Lower leg skin (tissue), 4 donors: ENCODE data around the gene NKIRAS1. TPM values are rescaled to one million over a fixed set of nuclear protein-coding genes. Genes with fewer than 3 reads are reported as not detected.
"Not testable (repeated sequence)": the region's sequence is repeated elsewhere in the genome, so short reads cannot be mapped to it uniquely, and the experiment has no call there.

Experiments used
- DNase-seq, 2 donors: peaks; one replicate each; pipeline ENCODE4 v3.0.0-alpha.2; 2019; ENCODE audit warnings: low spot score in 2 of 2
- H3K4me3 ChIP-seq: fragments of 200-600 bp; sonication (generic); 2 replicates; pipeline ENCODE4 v1.5.1; 2017; ENCODE audit warnings: mild to moderate bottlenecking, low read depth; ENCODE audit not compliant: poor library complexity, severe bottlenecking
- CTCF ChIP-seq, 3 donors: fragments of 450-650 bp; IDR thresholded peaks; one replicate each; pipeline ENCODE4 v1.5.1; 2016; ENCODE audit warnings: antibody characterized with exemption in 3 of 3, mild to moderate bottlenecking in 3 of 3, moderate library complexity in 2 of 3
- POLR2A ChIP-seq, 2 donors: fragments of 450-650 bp; IDR thresholded peaks; one replicate each; pipeline ENCODE4 v1.6.1; 2016 to 2017; ENCODE audit warnings: antibody characterized with exemption in 2 of 2, mild to moderate bottlenecking in 1 of 2, moderate library complexity in 1 of 2
- WGBS, 2 donors: methylation state at CpG; one replicate each; pipeline ENCODE4 v1.1.5; 2018; 5-methylcytosine and 5-hydroxymethylcytosine counted together
- intact Hi-C: fragments of 100-400 bp; cut with DNase I; formaldehyde crosslinking; loops from one replicate; pipeline ENCODE4 v1.15.0; 2023; ENCODE audit warnings: low total_unique reads
- total RNA-seq, 4 donors: library from RNA; depleted of rRNA; stranded (reverse); fragments of >200 nt; gene quantifications; one replicate each; pipeline ENCODE4 v1.1.0, GENCODE V29; 2016

The NKIRAS1 gene
- total RNA-seq, 4 donors from 2014 or later: 6.6 to 10.5 (median 9.0) TPM

GRCh38 chr3:23916152-23916885 is 471 bp downstream of the NKIRAS1 start:
- peak in 1 of 2 donors; percentile 37 for DNase-seq
- WGBS, 2 donors: 1 to 2% methylated on average over 28 to 47 of the region's 48 CpGs
- H3K4me3 ChIP-seq: peak overlapping the region; percentile 100
- intact Hi-C loops: no loop called here
- TF ChIP-seq CTCF (IDR thresholded peaks at IDR 0.05) (no peak), POLR2A (IDR thresholded peaks at IDR 0.05) (no peak)

GRCh38 chr3:23915537-23916108 is 1.2 kb downstream of the NKIRAS1 start:
- intact Hi-C loops: no loop called here
- 56 to 59% methylated on average over 7 of the region's 7 CpGs for WGBS, 2 donors
- TF ChIP-seq POLR2A (IDR thresholded peaks at IDR 0.05): no peak
- TF ChIP-seq CTCF (IDR thresholded peaks at IDR 0.05): no peak

GRCh38 chr3:23913873-23914743 is 2.7 kb downstream of the NKIRAS1 start:
- no peak for DNase-seq
- WGBS, 2 donors: 75 to 77% methylated on average over 3 of the region's 3 CpGs
- TF ChIP-seq POLR2A (IDR thresholded peaks at IDR 0.05) (no peak), CTCF (IDR thresholded peaks at IDR 0.05) (no peak)
- H3K4me3 ChIP-seq: no peak overlapping the region
- intact Hi-C loops: no loop called here

More at GRCh38 chr3:23915537-23916108, 1.2 kb downstream of the NKIRAS1 start:
- DNase-seq: no peak
- H3K4me3 ChIP-seq: peak overlapping the region; percentile 100

- WGBS, 2 donors: 62 to 69% methylated on average over 1 of the region's 1 CpG
- no peak for TF ChIP-seq POLR2A (IDR thresholded peaks at IDR 0.05)
- TF ChIP-seq CTCF (IDR thresholded peaks at IDR 0.05): no peak
- DNase-seq: no peak
- H3K4me3 ChIP-seq: no peak overlapping the region
- intact Hi-C loops: no loop called here
Measured at GRCh38 chr3:23913182-23913581, 3.6 kb downstream of the NKIRAS1 start.

GRCh38 chr3:23912335-23912734 is 4.5 kb downstream of the NKIRAS1 start:
- H3K4me3 ChIP-seq, intact Hi-C loops, DNase-seq: not testable (repeated sequence)
- 90 to 96% methylated on average over 3 of the region's 3 CpGs for WGBS, 2 donors

GRCh38 chr3:23911397-23911796 is 5.4 kb downstream of the NKIRAS1 start:
- no peak overlapping the region for H3K4me3 ChIP-seq
- TF ChIP-seq POLR2A (IDR thresholded peaks at IDR 0.05) (no peak), CTCF (IDR thresholded peaks at IDR 0.05) (no peak)
- DNase-seq: no peak
- WGBS, 2 donors: 94 to 100% methylated on average over 2 of the region's 2 CpGs
- intact Hi-C loops: no loop called here
